GM21423 (cell line): ENCODE measurements around the gene RNF126.
"Not testable (repeated sequence)": the region's sequence is repeated elsewhere in the genome, so short reads cannot be mapped to it uniquely, and the experiment has no call there.

ENCODE experiments used
- ATAC-seq: cut with Tn5 transposase; IDR thresholded peaks from one replicate; pipeline ENCODE4 v1.9.1; 2021; ENCODE audit warnings: mild to moderate bottlenecking, moderate library complexity; ENCODE audit not compliant: unreplicated experiment

Gene RNF126

DNA sequence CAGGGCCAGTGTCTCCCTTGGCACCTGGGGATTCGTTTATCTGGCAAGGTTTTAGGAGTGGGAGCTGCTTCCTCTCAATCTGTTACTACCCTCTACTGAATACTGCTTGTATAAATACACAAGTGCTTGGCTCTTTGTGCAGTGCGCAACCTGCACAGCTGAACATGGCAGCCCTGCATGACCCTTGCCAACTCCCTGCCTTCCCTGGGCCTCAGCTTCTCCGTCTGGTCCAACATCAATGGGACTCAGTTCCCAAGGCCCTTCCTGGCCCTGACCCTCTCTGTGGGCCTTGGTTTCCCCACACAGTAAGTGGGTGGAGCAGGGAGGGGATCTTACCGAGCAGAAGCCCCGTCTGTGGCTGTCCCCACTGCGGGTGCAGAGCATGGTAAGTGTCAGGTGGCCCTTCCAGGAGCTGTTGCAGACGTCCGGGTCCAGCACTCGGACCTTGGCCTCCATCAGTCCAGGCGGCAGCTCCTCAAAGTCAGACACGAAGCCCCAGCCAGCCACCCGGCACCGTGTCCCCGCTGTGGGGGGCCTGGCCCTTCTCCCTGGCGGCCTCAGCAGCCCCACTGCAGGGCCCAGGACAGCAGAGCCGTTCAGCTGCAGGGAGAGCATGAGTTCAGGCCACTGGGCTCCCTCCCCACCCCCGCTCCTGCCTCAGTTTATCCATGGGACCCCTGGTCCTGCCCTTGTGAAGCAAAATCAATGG lies 23.7 kb upstream of the RNF126 start:
- no peak for ATAC-seq

GRCh38 chr19:685454-685931 lies 22.5 kb upstream of the RNF126 start:
- no peak for ATAC-seq

DNA sequence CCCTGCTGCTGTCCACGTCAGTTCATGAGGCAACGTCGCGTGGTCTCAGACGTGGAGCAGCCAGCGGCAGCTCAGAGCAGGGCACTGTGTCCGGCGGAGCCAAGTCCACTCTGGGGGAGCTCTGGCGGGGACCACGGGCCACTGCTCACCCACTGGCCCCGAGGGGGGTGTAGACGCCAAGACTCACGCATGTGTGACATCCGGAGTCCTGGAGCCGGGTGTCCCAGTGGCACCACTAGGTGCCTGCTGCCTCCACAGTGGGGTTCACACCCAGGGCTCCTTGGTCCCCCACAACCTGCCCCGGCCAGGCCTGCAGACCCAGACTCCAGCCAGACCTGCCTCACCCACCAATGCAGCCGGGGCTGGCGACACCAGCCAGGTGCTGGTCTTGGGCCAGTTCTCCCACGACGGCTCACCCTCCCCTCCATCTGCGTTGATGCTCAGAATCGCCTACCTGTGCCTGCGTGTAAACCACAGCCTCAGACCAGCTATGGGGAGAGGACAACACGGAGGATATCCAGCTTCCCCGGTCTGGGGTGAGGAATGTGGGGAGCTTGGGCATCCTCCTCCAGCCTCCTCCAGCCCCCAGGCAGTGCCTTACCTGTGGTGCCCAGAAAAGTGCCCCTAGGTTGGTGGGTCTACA lies 19.8 kb upstream of the RNF126 start:
- ATAC-seq = no peak

DNA sequence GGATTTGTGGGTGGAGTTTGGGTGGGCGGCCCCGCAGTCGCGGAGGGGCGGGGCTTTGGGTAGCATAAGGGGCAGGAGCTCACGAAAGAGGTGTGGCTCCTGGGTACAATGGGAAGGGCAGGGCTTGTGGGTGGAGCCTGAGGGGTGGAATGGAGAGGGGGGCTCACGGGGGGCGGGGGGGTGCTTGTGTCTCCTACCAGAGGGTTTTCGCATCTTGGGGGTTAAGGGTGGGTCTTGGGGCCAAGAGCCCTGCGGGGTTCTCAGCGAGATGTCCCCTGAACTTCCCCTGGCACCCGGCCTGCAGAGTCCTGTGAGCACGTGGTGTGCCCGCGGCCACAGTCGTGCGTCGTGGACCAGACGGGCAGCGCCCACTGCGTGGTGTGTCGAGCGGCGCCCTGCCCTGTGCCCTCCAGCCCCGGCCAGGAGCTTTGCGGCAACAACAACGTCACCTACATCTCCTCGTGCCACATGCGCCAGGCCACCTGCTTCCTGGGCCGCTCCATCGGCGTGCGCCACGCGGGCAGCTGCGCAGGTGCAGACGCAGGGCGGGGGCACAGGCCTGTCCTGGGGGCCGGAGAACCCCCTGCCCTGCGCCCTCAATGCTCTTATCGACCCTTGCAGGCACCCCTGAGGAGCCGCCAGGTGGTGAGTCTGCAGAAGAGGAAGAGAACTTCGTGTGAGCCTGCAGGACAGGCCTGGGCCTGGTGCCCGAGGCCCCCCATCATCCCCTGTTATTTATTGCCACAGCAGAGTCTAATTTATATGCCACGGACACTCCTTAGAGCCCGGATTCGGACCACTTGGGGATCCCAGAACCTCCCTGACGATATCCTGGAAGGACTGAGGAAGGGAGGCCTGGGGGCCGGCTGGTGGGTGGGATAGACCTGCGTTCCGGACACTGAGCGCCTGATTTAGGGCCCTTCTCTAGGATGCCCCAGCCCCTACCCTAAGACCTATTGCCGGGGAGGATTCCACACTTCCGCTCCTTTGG lies 18.3 kb upstream of the RNF126 start:
- no peak for ATAC-seq

- ATAC-seq = peak; percentile 75
Observed at GRCh38 chr19:680287-681028, 17.4 kb upstream of the RNF126 start.

GRCh38 chr19:679418-680286 lies 16.6 kb upstream of the RNF126 start:
- ATAC-seq = peak; percentile 12

DNA sequence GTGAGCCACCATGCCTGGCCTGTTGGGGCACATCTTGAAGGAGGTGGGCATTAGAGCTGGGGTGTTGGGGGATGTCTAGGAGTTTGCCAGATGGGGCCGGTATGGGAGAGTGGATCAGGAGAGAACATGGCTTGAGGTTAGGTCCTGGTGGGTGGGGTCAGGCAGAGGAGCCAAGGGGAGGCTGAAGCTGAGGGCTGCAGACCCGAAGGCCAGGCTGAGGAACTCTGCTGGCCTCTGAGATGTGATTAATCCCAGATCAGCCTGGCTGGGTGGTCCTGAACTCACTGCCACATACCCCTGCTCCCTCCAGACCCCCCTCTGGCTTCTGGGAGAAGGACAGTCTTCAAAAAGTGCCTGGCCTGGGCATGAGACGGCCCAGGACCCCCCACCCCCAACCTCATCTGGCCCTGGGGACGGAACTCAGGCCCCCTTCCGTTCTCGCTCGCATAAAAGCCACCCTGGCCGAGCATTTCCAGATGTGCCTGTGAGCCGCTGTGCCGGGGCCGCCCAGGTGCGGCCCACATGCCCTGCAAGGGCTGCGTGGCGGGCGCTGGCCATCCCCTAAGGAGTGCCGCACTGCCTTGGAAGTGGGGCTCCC lies 15.9 kb upstream of the RNF126 start:
- ATAC-seq = no peak

GRCh38 chr19:677601-678436 lies 14.8 kb upstream of the RNF126 start:
- ATAC-seq = no peak

DNA sequence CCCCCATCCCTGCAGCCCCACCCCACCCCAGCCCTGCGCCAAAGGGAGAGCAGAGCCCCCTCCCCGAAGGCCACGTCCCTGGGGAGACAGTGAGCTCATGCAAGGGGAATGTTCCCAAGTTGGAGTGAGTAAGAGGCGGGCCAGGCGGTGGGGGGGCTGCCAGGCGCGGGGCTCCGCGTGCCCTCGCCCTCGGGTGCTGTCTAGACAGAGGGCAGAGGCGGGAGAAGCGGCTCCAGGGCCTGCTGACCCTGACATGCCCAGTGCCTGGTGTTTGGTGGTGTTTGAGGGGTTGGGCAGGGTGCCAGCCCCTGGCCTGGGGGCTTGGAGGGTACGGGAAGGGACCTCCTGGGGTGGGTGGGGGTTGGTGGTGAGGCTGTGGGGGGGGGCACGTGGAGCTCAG lies 14.2 kb upstream of the RNF126 start:
- ATAC-seq = no peak

- no peak for ATAC-seq
Observed at GRCh38 chr19:676339-677105, 13.5 kb upstream of the RNF126 start, which contains the start of gene FSTL3. TSS of gene FSTL3 (plus strand) at chr19:676392. CDS start at chr19:676424, 32 bp downstream.

GRCh38 chr19:676007-676338 lies 13.0 kb upstream of the RNF126 start:
- ATAC-seq = no peak

DNA sequence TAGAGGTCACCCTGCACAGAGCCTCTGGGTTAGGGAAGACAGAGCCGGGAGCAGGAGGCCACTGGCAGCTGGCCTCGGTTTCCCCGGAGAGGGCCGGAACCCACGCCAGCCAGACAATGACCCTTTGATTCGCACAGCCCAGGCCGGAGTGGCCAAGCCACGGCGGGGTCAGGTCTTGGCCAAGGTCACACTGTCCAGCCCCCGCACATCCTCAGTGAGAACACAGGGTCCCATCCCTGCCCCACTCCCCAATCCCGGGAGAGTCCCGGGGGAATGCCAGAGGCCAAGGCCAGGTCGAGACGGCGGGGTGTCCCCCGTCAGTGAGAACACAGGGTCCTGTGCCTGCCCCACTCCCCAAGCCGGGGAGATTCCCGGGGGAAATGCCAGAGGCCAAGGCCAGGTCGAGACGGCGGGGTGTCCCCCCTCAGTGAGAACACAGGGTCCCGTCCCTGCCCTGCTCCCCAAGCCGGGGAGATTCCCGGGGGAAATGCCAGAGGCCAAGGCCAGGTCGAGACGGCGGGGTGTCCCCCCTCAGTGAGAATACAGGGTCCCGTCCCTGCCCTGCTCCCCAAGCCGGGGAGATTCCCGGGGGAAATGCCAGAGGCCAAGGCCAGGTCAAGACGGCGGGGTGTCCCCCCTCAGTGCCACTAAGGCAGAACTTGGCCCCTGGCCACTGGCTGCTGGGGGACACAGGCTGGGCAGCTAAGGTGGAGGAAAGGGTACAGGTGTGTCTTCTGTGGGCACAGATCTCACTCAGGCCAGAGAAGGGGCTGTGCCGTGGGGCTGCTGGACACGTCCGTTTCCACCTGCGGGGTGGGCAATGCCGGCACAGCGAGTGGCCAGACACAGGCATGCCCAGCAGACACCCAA lies 11.5 kb upstream of the RNF126 start:
- ATAC-seq = no peak

- ATAC-seq = no peak
Observed at GRCh38 chr19:670609-671075, 7.6 kb upstream of the RNF126 start.

DNA sequence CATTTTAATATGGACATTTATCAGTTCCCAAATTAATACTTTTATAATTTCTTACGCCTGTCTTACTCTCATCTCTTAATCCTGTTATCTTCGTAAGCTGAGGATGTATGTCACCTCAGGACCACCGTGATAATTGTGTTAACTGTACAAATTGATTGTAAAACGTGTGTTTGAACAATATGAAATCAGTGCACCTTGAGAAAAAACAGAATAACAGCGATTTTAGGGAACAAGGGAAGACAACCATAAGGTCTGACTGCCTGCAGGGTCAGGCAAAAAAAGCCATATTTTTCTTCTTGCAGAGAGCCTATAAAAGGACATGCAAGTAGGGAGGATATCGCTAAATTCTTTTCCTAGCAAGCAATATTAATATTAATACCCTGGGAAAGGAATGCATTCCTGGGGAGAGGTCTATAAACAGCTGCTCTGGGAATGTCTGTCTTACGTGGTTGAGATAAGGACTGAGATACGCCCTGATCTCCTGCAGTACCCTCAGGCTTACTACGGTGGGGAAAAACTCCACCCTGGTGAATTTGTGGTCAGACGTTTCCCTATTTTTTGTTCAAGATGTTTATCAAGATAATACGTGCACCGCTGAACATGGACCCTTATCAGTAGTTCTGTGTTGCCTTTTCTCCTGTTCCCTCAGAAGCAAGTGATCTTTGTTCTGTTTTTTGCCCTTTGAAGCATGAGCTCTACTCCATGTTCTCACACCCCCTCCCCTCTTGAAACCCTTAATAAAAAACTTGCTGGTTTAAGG lies 5.8 kb upstream of the RNF126 start:
- not testable (repeated sequence) for ATAC-seq

- not testable (repeated sequence) for ATAC-seq
Observed at GRCh38 chr19:666985-667573, 4.1 kb upstream of the RNF126 start.
